Measurements from ENCODE around the gene PSMB3. TPM values are rescaled to one million over a fixed set of nuclear protein-coding genes. Genes with fewer than 3 reads are reported as not detected.

Gene PSMB3
- total and polyA plus RNA-seq, 9 of the 15 experiments (the other 6 are each of a cell fraction or from before 2014, with no cell fraction given) = 460 to 2,775 (median 574) TPM

DNA sequence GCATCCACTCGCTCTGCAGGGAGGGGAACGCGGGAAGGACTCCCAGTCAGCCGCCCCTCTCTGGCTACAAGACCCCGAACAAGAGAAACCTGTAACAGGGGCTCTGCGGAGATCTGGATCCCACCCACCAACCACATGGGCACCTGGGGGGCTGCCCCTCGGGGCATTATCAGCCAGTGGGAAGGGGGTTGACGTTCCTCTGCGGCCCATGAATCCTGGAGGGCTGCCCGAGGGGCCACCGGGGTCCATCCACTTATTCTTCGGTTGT, 2.6 kb upstream of the PSMB3 start (continued):
- TF ChIP-seq, protein P1, sequence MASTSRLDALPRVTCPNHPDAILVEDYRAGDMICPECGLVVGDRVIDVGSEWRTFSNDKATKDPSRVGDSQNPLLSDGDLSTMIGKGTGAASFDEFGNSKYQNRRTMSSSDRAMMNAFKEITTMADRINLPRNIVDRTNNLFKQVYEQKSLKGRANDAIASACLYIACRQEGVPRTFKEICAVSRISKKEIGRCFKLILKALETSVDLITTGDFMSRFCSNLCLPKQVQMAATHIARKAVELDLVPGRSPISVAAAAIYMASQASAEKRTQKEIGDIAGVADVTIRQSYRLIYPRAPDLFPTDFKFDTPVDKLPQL (IDR thresholded peaks at IDR 0.05; ENCODE audit: extremely low read depth, insufficient read length) = no peak
- TF ChIP-seq DNMT1 (IDR thresholded peaks at IDR 0.05) (no peak), ZNF57 (CRISPR knock-in tag; IDR thresholded peaks at IDR 0.05) (no peak), BCOR (IDR thresholded peaks at IDR 0.05) (no peak), NFIX (CRISPR knock-in tag; IDR thresholded peaks at IDR 0.05; ENCODE audit: low read depth) (no peak), STAT5A (IDR thresholded peaks at IDR 0.05; ENCODE audit: borderline replicate concordance, low read length) (no peak), MCM2 (IDR thresholded peaks at IDR 0.05; ENCODE audit: low read depth) (no peak), POLR2AphosphoS2 (IDR thresholded peaks at IDR 0.05; ENCODE audit: low read length) (no peak), MBD2 (IDR thresholded peaks at IDR 0.05; ENCODE audit: borderline replicate concordance, low read depth) (no peak), NR2C1 (IDR thresholded peaks at IDR 0.05) (no peak), NR2C1 (tag; IDR thresholded peaks at IDR 0.05) (no peak), GABPB1 (CRISPR knock-in tag; IDR thresholded peaks at IDR 0.05) (0 out of 2 replicates have a peak, but pooled peaks have one; percentile 3), MXI1 (IDR thresholded peaks at IDR 0.05; ENCODE audit: low read depth, low read length) (no peak), EP400 (IDR thresholded peaks at IDR 0.05) (peak; percentile 30; the same call in 1 of the 2 replicates), ZBTB8A (IDR thresholded peaks at IDR 0.05; ENCODE audit: partially characterized antibody) (no peak), SAFB (IDR thresholded peaks at IDR 0.05; ENCODE audit: borderline replicate concordance, low read depth, low read length) (no peak), YBX1 (IDR thresholded peaks at IDR 0.05) (no peak), KAT7 (CRISPR knock-in tag; IDR thresholded peaks at IDR 0.05; ENCODE audit: borderline replicate concordance) (no peak), TAF7 (tag; IDR thresholded peaks at IDR 0.05) (no peak), ZBED1 (IDR thresholded peaks at IDR 0.05) (no peak), PURB (CRISPR knock-in tag; IDR thresholded peaks at IDR 0.05; ENCODE audit: low read depth) (no peak), RBM39 (optimal IDR thresholded peaks at IDR 0.05; ENCODE audit: low read depth, low read length) (no peak)
- TF ChIP-seq, protein P2, sequence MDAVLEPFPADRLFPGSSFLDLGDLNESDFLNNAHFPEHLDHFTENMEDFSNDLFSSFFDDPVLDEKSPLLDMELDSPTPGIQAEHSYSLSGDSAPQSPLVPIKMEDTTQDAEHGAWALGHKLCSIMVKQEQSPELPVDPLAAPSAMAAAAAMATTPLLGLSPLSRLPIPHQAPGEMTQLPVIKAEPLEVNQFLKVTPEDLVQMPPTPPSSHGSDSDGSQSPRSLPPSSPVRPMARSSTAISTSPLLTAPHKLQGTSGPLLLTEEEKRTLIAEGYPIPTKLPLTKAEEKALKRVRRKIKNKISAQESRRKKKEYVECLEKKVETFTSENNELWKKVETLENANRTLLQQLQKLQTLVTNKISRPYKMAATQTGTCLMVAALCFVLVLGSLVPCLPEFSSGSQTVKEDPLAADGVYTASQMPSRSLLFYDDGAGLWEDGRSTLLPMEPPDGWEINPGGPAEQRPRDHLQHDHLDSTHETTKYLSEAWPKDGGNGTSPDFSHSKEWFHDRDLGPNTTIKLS (IDR thresholded peaks at IDR 0.05; ENCODE audit: borderline replicate concordance, low read depth) = no peak
- TF ChIP-seq, protein P3, sequence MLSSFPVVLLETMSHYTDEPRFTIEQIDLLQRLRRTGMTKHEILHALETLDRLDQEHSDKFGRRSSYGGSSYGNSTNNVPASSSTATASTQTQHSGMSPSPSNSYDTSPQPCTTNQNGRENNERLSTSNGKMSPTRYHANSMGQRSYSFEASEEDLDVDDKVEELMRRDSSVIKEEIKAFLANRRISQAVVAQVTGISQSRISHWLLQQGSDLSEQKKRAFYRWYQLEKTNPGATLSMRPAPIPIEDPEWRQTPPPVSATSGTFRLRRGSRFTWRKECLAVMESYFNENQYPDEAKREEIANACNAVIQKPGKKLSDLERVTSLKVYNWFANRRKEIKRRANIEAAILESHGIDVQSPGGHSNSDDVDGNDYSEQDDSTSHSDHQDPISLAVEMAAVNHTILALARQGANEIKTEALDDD (IDR thresholded peaks at IDR 0.05) = no peak
- TF ChIP-seq, protein P4, sequence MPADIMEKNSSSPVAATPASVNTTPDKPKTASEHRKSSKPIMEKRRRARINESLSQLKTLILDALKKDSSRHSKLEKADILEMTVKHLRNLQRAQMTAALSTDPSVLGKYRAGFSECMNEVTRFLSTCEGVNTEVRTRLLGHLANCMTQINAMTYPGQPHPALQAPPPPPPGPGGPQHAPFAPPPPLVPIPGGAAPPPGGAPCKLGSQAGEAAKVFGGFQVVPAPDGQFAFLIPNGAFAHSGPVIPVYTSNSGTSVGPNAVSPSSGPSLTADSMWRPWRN (IDR thresholded peaks at IDR 0.05; ENCODE audit: low read depth) = no peak
- TF ChIP-seq, protein P5, sequence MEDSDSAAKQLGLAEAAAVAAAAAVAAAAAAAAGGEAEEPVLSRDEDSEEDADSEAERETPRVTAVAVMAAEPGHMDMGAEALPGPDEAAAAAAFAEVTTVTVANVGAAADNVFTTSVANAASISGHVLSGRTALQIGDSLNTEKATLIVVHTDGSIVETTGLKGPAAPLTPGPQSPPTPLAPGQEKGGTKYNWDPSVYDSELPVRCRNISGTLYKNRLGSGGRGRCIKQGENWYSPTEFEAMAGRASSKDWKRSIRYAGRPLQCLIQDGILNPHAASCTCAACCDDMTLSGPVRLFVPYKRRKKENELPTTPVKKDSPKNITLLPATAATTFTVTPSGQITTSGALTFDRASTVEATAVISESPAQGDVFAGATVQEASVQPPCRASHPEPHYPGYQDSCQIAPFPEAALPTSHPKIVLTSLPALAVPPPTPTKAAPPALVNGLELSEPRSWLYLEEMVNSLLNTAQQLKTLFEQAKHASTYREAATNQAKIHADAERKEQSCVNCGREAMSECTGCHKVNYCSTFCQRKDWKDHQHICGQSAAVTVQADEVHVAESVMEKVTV (CRISPR knock-in tag; IDR thresholded peaks at IDR 0.05) = no peak

Measured in K562 (cell line).